GM23248 (cell line): ENCODE data around the gene TOR1AIP2.

Source experiments
- EZH2 ChIP-seq: fragments of 200-600 bp; sonication (generic); IDR thresholded peaks from 2 replicates; pipeline ENCODE4 v1.6.1; 2018; ENCODE audit warnings: antibody characterized with exemption, mild to moderate bottlenecking; ENCODE audit not compliant: insufficient read depth, poor library complexity, severe bottlenecking
- EZH2phosphoT487 ChIP-seq: fragments of 200-600 bp; sonication (generic); IDR thresholded peaks from 2 replicates; pipeline ENCODE4 v1.6.1; 2018; ENCODE audit warnings: antibody characterized with exemption, moderate library complexity, mild to moderate bottlenecking, low read depth; ENCODE audit not compliant: insufficient read depth

DNA sequence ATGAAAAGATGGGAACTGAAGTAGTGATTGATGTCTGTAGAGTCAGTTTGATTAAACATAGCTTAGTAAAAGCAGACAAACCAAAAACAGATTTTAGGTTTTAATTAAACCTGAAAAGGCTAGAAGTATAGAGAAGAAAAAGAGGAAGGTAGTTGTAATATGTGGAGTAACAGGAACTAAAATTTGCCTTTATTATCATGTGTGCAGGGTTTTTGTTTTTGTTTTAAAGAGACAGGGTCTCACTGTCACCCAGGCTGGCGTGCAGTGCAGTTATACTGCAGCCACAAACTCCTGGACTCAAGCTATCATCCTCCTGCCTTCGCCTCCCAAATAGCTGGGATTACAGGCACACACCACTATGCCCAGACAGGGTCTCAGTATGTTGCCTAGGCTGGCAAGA, 10.5 kb upstream of the TOR1AIP2 start:
- TF ChIP-seq EZH2: no peak
- TF ChIP-seq EZH2phosphoT487: no peak
